22Rv1 (cell line): Measurements from ENCODE around the gene GPRIN1.

Experiments used
- CTCF ChIP-seq: fragments of 450-650 bp; IDR thresholded peaks from 2 replicates; pipeline ENCODE4 v1.5.1; 2017; ENCODE audit warnings: mild to moderate bottlenecking
- ZFX ChIP-seq: fragments of 450-650 bp; IDR thresholded peaks from 2 replicates; pipeline ENCODE4 v1.6.1; 2017; ENCODE audit warnings: antibody characterized with exemption, borderline replicate concordance

GRCh38 chr5:176550275-176550831 is 59.6 kb downstream of the GPRIN1 start:
- no peak for TF ChIP-seq CTCF
- no peak for TF ChIP-seq ZFX
